WTC11 (cell line): Measurements from ENCODE around the gene WNK1.

ENCODE experiments used
- AFF4 ChIP-seq: sonication (generic); formaldehyde crosslinking; IDR thresholded peaks from 2 replicates; pipeline ENCODE4 v1.8.1; 2023; ENCODE audit warnings: mild to moderate bottlenecking, missing genetic modification reagents, borderline replicate concordance
- ATF1 ChIP-seq: sonication (generic); formaldehyde crosslinking; IDR thresholded peaks from 2 replicates; pipeline ENCODE4 v1.8.1; 2023; ENCODE audit warnings: mild to moderate bottlenecking, moderate library complexity, missing genetic modification reagents
- ATF2 ChIP-seq: sonication (generic); formaldehyde crosslinking; IDR thresholded peaks from 2 replicates; pipeline ENCODE4 v1.8.1; 2022; ENCODE audit warnings: low read depth, missing genetic modification reagents, borderline replicate concordance
- CREM ChIP-seq: sonication (generic); formaldehyde crosslinking; IDR thresholded peaks from 2 replicates; pipeline ENCODE4 v1.8.1; 2022; ENCODE audit warnings: mild to moderate bottlenecking, missing genetic modification reagents, moderate library complexity
- CTCF ChIP-seq: fragments of 200-600 bp; IDR thresholded peaks from 2 replicates; pipeline ENCODE4 v1.8.0; 2022; ENCODE audit warnings: antibody characterized with exemption
- HMGXB4 ChIP-seq: sonication (generic); formaldehyde crosslinking; IDR thresholded peaks from 2 replicates; pipeline ENCODE4 v1.8.1; 2023; ENCODE audit warnings: mild to moderate bottlenecking, moderate library complexity, missing genetic modification reagents
- MAX ChIP-seq: sonication (generic); formaldehyde crosslinking; IDR thresholded peaks from 2 replicates; pipeline ENCODE4 v1.8.0; 2022; ENCODE audit warnings: mild to moderate bottlenecking, missing genetic modification reagents
- MYBL2 ChIP-seq: sonication (generic); formaldehyde crosslinking; IDR thresholded peaks from 2 replicates; pipeline ENCODE4 v1.8.1; 2023; ENCODE audit warnings: mild to moderate bottlenecking, moderate library complexity, missing genetic modification reagents
- RELA ChIP-seq: sonication (generic); formaldehyde crosslinking; IDR thresholded peaks from 2 replicates; pipeline ENCODE4 v1.8.1; 2022; ENCODE audit warnings: missing genetic modification reagents, mild to moderate bottlenecking, borderline replicate concordance
- USF1 ChIP-seq: sonication (generic); formaldehyde crosslinking; IDR thresholded peaks from 2 replicates; pipeline ENCODE4 v1.8.0; 2022; ENCODE audit warnings: mild to moderate bottlenecking, missing genetic modification reagents
- ZNF121 ChIP-seq: sonication (generic); formaldehyde crosslinking; IDR thresholded peaks from 2 replicates; pipeline ENCODE4 v1.8.0; 2023; ENCODE audit warnings: missing genetic modification reagents

- TF ChIP-seq CTCF = no peak
- TF ChIP-seq USF1 (CRISPR knock-in tag) = no peak
- TF ChIP-seq MYBL2 (CRISPR knock-in tag) = no peak
- TF ChIP-seq ATF2 (CRISPR knock-in tag) = no peak
- no peak for TF ChIP-seq MAX (CRISPR knock-in tag)
- no peak for TF ChIP-seq HMGXB4
- no peak for TF ChIP-seq CREM (CRISPR knock-in tag)
- no peak for TF ChIP-seq AFF4 (CRISPR knock-in tag)
- no peak for TF ChIP-seq ATF1 (CRISPR knock-in tag)
- TF ChIP-seq ZNF121 (CRISPR knock-in tag) = no peak
- no peak for TF ChIP-seq RELA (CRISPR knock-in tag)
Observed at GRCh38 chr12:907413-908185, 155.2 kb downstream of the WNK1 start.
